Left ventricle myocardium inferior (tissue), 1 donor: Measurements from ENCODE around the gene CRTAP. TPM values are rescaled to one million over a fixed set of nuclear protein-coding genes. Genes with fewer than 3 reads are reported as not detected.
"Not testable (repeated sequence)": the region's sequence is repeated elsewhere in the genome, so short reads cannot be mapped to it uniquely, and the experiment has no call there.

Experiments used
- DNase-seq: peaks from one replicate; pipeline ENCODE4 v3.0.0-alpha.2; 2020
- H3K27ac ChIP-seq: fragments of 200-600 bp; replicated peaks from 2 replicates; pipeline ENCODE4 v1.8.0; 2021
- H3K27me3 ChIP-seq: fragments of 200-600 bp; 2 replicates; pipeline ENCODE4 v1.8.0; 2021; ENCODE audit warnings: low read depth
- H3K36me3 ChIP-seq: fragments of 200-600 bp; 2 replicates; pipeline ENCODE4 v1.8.0; 2021
- H3K4me1 ChIP-seq: fragments of 200-600 bp; 2 replicates; pipeline ENCODE4 v1.8.0; 2021
- H3K4me3 ChIP-seq: fragments of 200-600 bp; 2 replicates; pipeline ENCODE4 v1.8.0; 2021; ENCODE audit warnings: mild to moderate bottlenecking, moderate library complexity
- H3K9me3 ChIP-seq: fragments of 200-600 bp; replicated peaks from 2 replicates; pipeline ENCODE4 v1.8.0; 2021
- intact Hi-C: fragments of 100-400 bp; cut with micrococcal nuclease; formaldehyde crosslinking; loops from one replicate; pipeline ENCODE4 v1.11.0; 2022
- total RNA-seq: library from RNA; stranded (reverse); fragmentation: NEBNext Ultra II Directional; extraction: Animal tissue kit (Norgen Biotek cat#: 25700); gene quantifications from one replicate; pipeline ENCODE4 v1.2.1, GENCODE V29; 2021
- TF ChIP-seq, protein P1 (sequence below): fragments of 200-600 bp; IDR thresholded peaks from 2 replicates; pipeline ENCODE4 v1.8.0; 2021; ENCODE audit warnings: antibody characterized with exemption, mild to moderate bottlenecking, borderline replicate concordance
- donor health status: DM: no; HTN: yes; CAD: no; lungs with severe emphysema.

CRTAP gene
- total RNA-seq, 1 donor from 2014 or later: 95.1 TPM

DNA sequence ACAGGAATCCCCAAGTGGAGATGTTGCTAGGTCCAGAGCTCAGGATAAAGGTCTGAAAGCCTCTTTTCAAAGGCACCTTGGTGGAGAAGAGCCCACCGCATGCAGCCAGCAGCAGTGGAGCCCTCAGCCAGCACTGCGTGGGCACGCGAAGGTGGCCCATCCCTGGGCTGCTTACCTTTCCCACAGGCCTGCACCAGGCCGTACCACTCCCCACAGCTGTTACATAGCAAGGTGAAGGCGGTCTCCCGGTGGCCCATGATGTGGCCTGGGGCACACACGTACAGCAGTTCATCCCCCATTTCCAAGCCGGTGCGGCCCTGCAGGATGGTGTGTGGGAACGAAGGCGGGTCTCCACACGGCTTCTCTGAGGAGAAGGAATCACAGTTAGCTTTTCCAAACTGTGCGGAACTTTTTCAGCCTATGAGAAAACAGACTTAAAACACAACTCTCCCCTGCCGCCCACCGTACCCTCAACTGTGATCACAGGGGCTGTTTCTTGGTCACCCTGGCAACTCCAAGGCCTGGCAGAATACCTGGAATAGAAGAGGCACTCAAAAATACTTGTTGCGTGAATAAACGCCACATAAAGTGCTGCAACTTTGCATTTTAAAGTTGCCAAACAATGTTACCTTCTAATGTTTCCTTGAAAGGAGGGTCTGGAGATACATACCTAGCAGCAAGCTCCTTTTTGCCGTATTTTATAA, 61.0 kb downstream of the CRTAP start:
- DNase-seq: no peak
- Histone ChIP-seq H3K27ac (no peak overlapping the region), H3K9me3 (peaks cover 14% of the 10 kb centered on the region), H3K4me1 (peaks cover 18% of the 10 kb centered on the region), H3K4me3 (no peak overlapping the region), H3K27me3 (no peaks in the 10 kb centered on the region), H3K36me3 (no peaks in the 10 kb centered on the region)
- TF ChIP-seq, protein P1, sequence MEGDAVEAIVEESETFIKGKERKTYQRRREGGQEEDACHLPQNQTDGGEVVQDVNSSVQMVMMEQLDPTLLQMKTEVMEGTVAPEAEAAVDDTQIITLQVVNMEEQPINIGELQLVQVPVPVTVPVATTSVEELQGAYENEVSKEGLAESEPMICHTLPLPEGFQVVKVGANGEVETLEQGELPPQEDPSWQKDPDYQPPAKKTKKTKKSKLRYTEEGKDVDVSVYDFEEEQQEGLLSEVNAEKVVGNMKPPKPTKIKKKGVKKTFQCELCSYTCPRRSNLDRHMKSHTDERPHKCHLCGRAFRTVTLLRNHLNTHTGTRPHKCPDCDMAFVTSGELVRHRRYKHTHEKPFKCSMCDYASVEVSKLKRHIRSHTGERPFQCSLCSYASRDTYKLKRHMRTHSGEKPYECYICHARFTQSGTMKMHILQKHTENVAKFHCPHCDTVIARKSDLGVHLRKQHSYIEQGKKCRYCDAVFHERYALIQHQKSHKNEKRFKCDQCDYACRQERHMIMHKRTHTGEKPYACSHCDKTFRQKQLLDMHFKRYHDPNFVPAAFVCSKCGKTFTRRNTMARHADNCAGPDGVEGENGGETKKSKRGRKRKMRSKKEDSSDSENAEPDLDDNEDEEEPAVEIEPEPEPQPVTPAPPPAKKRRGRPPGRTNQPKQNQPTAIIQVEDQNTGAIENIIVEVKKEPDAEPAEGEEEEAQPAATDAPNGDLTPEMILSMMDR: no peak
- intact Hi-C loops: no loop called here

DNA sequence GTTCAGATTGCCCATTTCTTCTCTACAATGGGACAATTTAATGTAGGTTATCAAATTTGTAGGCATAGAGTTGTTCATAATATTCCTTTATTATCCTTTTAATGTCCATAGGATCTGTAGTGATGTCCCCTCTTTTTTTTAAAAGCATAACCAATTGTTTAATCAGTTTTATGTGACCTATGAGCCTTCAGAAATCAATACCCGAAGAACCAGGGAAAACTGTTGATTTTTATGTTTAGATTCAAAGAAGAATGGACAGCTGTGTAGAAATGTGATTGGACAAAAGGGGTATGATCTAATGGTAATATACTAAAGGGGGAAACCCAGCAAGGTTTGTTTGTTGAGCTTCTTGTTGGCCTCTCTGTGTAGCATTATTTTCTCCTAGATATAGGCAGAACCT, 65.3 kb downstream of the CRTAP start:
- Histone ChIP-seq H3K4me3 (no peak overlapping the region), H3K9me3 (peaks cover 23% of the 10 kb centered on the region), H3K4me1 (peaks cover 9% of the 10 kb centered on the region), H3K27ac (no peak overlapping the region), H3K27me3 (no peaks in the 10 kb centered on the region), H3K36me3 (no peaks in the 10 kb centered on the region)
- no peak for DNase-seq
- intact Hi-C loops: no loop called here
- TF ChIP-seq, protein P1: no peak

DNA sequence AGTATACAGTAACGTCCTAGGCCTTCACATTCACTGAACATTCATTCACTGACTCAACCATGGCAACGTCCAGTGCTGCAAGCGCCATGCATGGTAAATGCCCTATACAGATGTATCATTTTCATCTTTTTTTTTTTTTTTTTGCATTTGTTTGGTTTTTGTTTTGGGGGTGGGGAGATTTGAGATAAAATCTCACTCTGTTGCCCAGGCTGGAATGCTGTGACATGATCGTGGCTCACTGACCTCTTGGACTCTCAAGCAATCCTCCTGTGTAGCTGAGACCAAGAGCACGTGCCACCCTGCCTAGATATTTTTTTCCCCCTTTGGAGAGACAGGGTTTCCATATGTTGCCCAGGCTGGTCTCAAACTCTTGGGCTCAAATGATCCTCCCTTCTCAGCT, 67.4 kb downstream of the CRTAP start:
- Histone ChIP-seq H3K36me3 (no peaks in the 10 kb centered on the region), H3K9me3 (peaks cover 23% of the 10 kb centered on the region), H3K4me3 (no peak overlapping the region), H3K27ac (no peak overlapping the region), H3K27me3 (no peaks in the 10 kb centered on the region), H3K4me1 (no peaks in the 10 kb centered on the region)
- intact Hi-C loops: no loop called here
- no peak for DNase-seq
- TF ChIP-seq, protein P1: no peak

GRCh38 chr3:33181641-33182040, 67.8 kb downstream of the CRTAP start:
- H3K9me3 ChIP-seq: peaks cover 23% of the 10 kb centered on the region
- H3K4me1 ChIP-seq, H3K36me3 ChIP-seq, DNase-seq, H3K27ac ChIP-seq, intact Hi-C loops, H3K27me3 ChIP-seq, H3K4me3 ChIP-seq: not testable (repeated sequence)

DNA sequence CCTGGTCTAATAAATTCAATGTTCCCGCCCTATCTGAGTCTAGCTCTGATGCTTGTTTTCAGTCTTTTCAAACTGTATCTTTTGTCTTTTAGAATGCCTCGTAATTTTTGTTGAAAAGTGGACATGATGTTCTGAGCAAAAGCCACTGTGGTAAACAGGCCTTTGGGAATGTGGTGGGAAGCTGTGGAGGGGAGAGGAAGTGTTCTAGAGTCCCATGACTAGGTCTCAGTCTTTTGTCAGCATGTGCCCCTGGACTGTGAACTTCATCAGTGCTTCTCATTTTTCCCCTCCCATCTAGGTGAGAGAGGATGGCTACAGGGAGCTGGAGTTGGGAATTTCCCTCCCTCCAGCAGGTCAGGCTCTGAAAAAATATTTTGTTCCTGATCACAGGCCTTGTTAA, 71.0 kb downstream of the CRTAP start:
- Histone ChIP-seq H3K4me1 (no peaks in the 10 kb centered on the region), H3K27me3 (no peaks in the 10 kb centered on the region), H3K4me3 (no peak overlapping the region), H3K27ac (no peak overlapping the region), H3K9me3 (peaks cover 9% of the 10 kb centered on the region), H3K36me3 (no peaks in the 10 kb centered on the region)
- TF ChIP-seq, protein P1: no peak
- intact Hi-C loops: no loop called here
- no peak for DNase-seq

DNA sequence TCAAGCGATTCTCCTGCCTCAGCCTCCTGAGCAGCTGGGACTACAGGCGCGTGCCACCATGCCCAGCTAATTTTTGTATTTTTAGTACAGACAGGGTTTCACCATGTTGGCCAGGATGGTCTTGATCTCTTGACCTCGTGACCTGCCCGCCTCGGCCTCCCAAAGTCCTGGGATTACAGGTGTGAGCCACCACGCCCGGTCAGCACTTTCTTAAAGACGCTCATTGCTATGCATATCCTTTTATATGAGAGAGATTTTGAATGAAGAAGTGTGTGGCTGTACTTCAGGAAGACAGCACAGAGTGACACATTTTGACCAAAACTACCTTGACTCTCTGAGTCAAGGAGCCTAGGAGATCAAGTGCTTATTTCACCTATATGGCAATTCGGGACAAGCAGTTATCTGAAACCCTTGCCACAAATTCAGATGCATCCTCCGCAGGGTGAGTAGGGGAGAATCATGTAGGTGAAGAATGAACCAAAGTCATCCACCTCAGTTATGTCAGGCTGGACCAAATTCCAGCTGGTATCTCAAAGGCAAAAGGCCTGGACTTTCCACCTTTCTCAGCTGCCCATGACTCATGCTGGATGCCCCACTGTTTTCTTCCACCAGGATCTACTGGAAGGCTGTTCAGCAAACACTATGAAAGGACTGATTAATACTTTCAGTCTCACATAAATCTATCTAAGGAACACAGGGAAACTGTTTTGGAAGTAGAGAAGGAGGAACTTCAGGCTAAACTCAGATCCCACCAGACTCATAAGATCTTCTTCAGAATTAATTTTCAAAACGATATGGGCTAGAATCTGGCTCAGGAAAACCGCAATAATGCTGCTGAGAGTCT, 72.9 kb downstream of the CRTAP start:
- H3K27ac ChIP-seq: no peak overlapping the region
- H3K27me3 ChIP-seq: no peaks in the 10 kb centered on the region
- no peaks in the 10 kb centered on the region for H3K4me1 ChIP-seq
- H3K36me3 ChIP-seq: no peaks in the 10 kb centered on the region
- no peak overlapping the region for H3K4me3 ChIP-seq
- intact Hi-C loops: no loop called here
- peaks cover 9% of the 10 kb centered on the region for H3K9me3 ChIP-seq
- TF ChIP-seq, protein P1: no peak
- DNase-seq: no peak
